Measurements from ENCODE around the gene HIPK1.
"Not testable (repeated sequence)": the region's sequence is repeated elsewhere in the genome, so short reads cannot be mapped to it uniquely, and the experiment has no call there.

The HIPK1 gene

GRCh38 chr1:113945329-113945728, 16.2 kb downstream of the HIPK1 start:
- DNase-seq: no peak

GRCh38 chr1:113946112-113946511, 17.0 kb downstream of the HIPK1 start:
- DNase-seq: no peak

- no peak for DNase-seq
Observed at GRCh38 chr1:113946678-113947387, 17.7 kb downstream of the HIPK1 start.

- no peak for DNase-seq
Observed at GRCh38 chr1:113947388-113948107, 18.4 kb downstream of the HIPK1 start.

- DNase-seq: not testable (repeated sequence)
Observed at GRCh38 chr1:113948151-113948550, 19.0 kb downstream of the HIPK1 start.

GRCh38 chr1:113949007-113949406, 19.9 kb downstream of the HIPK1 start:
- DNase-seq: peak; percentile 14

- DNase-seq: no peak
Observed at GRCh38 chr1:113950908-113951307, 21.8 kb downstream of the HIPK1 start.

- no peak for DNase-seq
Observed at GRCh38 chr1:113951719-113952118, 22.6 kb downstream of the HIPK1 start.

- DNase-seq: no peak
Observed at GRCh38 chr1:113957984-113958383, 28.9 kb downstream of the HIPK1 start.

GRCh38 chr1:113958691-113959090, 29.6 kb downstream of the HIPK1 start:
- no peak for DNase-seq

- no peak for DNase-seq
Observed at GRCh38 chr1:113963281-113963906, 34.3 kb downstream of the HIPK1 start.

GRCh38 chr1:113965703-113966412, 36.7 kb downstream of the HIPK1 start:
- no peak for DNase-seq

- no peak for DNase-seq
Observed at GRCh38 chr1:113972954-113973353, 43.8 kb downstream of the HIPK1 start.

GRCh38 chr1:113975211-113975895, 46.2 kb downstream of the HIPK1 start:
- DNase-seq: peak; percentile 73

- DNase-seq: peak; percentile 56
Observed at GRCh38 chr1:113976609-113977278, 47.6 kb downstream of the HIPK1 start.

- DNase-seq: no peak
Observed at GRCh38 chr1:113977906-113978305, 48.8 kb downstream of the HIPK1 start.

- DNase-seq: peak; percentile 99
Observed at GRCh38 chr1:113978863-113979702, 50.0 kb downstream of the HIPK1 start, which contains the start of gene OLFML3. OLFML3 (plus strand) TSS chr1:113979474; CDS start chr1:113979517, 43 bp downstream.

- DNase-seq: peak; percentile 79
Observed at GRCh38 chr1:113980110-113980509, 51.0 kb downstream of the HIPK1 start.

- DNase-seq: peak; percentile 91
Observed at GRCh38 chr1:113981962-113982931, 53.1 kb downstream of the HIPK1 start.

- DNase-seq: no peak
Observed at GRCh38 chr1:113982949-113983348, 53.8 kb downstream of the HIPK1 start.
